HG03457 (cell line): Measurements from ENCODE around the gene ATG16L2.
"Not testable (repeated sequence)": the region's sequence is repeated elsewhere in the genome, so short reads cannot be mapped to it uniquely, and the experiment has no call there.

Experiments
- ATAC-seq: cut with Tn5 transposase; IDR thresholded peaks from one replicate; pipeline ENCODE4 v1.9.1; 2021; ENCODE audit warnings: moderate number of reproducible peaks; ENCODE audit not compliant: unreplicated experiment

ATG16L2 gene

GRCh38 chr11:72779495-72780128, 34.6 kb upstream of the ATG16L2 start:
- ATAC-seq = no peak

GRCh38 chr11:72780296-72781062, 33.7 kb upstream of the ATG16L2 start:
- ATAC-seq = no peak

GRCh38 chr11:72781063-72781312, 33.2 kb upstream of the ATG16L2 start:
- ATAC-seq = no peak

GRCh38 chr11:72781313-72782080, 32.7 kb upstream of the ATG16L2 start:
- ATAC-seq = no peak

GRCh38 chr11:72782081-72782920, 31.9 kb upstream of the ATG16L2 start:
- ATAC-seq = no peak

GRCh38 chr11:72783144-72783905, 30.9 kb upstream of the ATG16L2 start:
- ATAC-seq = no peak

GRCh38 chr11:72784662-72785061, 29.5 kb upstream of the ATG16L2 start:
- ATAC-seq = no peak

GRCh38 chr11:72786305-72787215, 27.7 kb upstream of the ATG16L2 start:
- ATAC-seq = no peak

- ATAC-seq = no peak
These were observed 26.8 kb upstream of the ATG16L2 start for GRCh38 chr11:72787216-72788104.

GRCh38 chr11:72788241-72788640, 26.0 kb upstream of the ATG16L2 start:
- no peak for ATAC-seq

GRCh38 chr11:72789493-72790131, 24.6 kb upstream of the ATG16L2 start:
- no peak for ATAC-seq

GRCh38 chr11:72791228-72791627, 23.0 kb upstream of the ATG16L2 start:
- not testable (repeated sequence) for ATAC-seq

GRCh38 chr11:72792437-72793021, 21.7 kb upstream of the ATG16L2 start:
- no peak for ATAC-seq

- no peak for ATAC-seq
These were observed 21.2 kb upstream of the ATG16L2 start for GRCh38 chr11:72793076-72793424.

GRCh38 chr11:72793425-72794367, 20.5 kb upstream of the ATG16L2 start, which contains the start of gene STARD10:
Gene STARD10, minus strand, starts transcription at chr11:72794047. Its CDS starts 12,866 bp downstream, at chr11:72781181.
- peak; percentile 77 for ATAC-seq

GRCh38 chr11:72798361-72798760, 15.8 kb upstream of the ATG16L2 start:
- ATAC-seq = no peak
